PC-3 (cell line): ENCODE results near the gene TOMM20L.
"Not testable (repeated sequence)": the region's sequence is repeated elsewhere in the genome, so short reads cannot be mapped to it uniquely, and the experiment has no call there.

Experiments used
- EZH2 ChIP-seq: fragments of 300-600 bp; sonication (generic); IDR thresholded peaks from one replicate; pipeline ENCODE4 v1.6.1; 2017; ENCODE audit warnings: antibody characterized with exemption, mild to moderate bottlenecking, low read length; ENCODE audit not compliant: unreplicated experiment
- EZH2phosphoT487 ChIP-seq: fragments of 300-600 bp; sonication (generic); IDR thresholded peaks from 2 replicates; pipeline ENCODE4 v1.6.1; 2018; ENCODE audit warnings: mild to moderate bottlenecking, antibody characterized with exemption, low read length, borderline replicate concordance
- TF ChIP-seq, protein P1 (sequence below): fragments of 300-600 bp; sonication (generic); conservative IDR thresholded peaks from 2 replicates; pipeline ENCODE4 v1.5.1; 2017; ENCODE audit warnings: antibody characterized with exemption, low read depth, mild to moderate bottlenecking, low read length

DNA sequence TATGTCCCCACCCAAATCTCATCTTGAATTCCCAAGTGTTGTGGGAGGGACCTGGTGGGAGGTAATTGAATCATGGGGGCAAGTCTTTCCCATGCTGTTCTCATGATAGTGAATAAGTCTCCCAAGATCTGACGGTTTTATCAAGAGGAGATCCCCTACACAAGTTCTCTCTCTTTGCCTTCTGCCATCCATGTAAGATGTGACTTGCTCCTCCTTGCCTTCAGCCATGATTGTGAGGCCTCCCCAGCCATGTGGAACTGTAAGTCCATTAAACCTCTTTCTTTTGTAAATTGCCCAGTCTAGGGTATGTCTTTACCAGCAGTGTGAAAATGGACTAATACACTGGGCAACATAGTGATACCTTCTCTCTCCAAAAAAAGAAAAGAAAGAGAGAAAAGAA, 21.2 kb downstream of the TOMM20L start:
- TF ChIP-seq, protein P1, sequence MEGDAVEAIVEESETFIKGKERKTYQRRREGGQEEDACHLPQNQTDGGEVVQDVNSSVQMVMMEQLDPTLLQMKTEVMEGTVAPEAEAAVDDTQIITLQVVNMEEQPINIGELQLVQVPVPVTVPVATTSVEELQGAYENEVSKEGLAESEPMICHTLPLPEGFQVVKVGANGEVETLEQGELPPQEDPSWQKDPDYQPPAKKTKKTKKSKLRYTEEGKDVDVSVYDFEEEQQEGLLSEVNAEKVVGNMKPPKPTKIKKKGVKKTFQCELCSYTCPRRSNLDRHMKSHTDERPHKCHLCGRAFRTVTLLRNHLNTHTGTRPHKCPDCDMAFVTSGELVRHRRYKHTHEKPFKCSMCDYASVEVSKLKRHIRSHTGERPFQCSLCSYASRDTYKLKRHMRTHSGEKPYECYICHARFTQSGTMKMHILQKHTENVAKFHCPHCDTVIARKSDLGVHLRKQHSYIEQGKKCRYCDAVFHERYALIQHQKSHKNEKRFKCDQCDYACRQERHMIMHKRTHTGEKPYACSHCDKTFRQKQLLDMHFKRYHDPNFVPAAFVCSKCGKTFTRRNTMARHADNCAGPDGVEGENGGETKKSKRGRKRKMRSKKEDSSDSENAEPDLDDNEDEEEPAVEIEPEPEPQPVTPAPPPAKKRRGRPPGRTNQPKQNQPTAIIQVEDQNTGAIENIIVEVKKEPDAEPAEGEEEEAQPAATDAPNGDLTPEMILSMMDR = not testable (repeated sequence)
- TF ChIP-seq EZH2phosphoT487, EZH2: not testable (repeated sequence)
